HG03064 (cell line): ENCODE data around the gene AKAP12.

ENCODE experiments used
- ATAC-seq: cut with Tn5 transposase; IDR thresholded peaks from one replicate; pipeline ENCODE4 v1.9.1; 2021; ENCODE audit warnings: low read depth; ENCODE audit not compliant: unreplicated experiment

AKAP12 gene

DNA sequence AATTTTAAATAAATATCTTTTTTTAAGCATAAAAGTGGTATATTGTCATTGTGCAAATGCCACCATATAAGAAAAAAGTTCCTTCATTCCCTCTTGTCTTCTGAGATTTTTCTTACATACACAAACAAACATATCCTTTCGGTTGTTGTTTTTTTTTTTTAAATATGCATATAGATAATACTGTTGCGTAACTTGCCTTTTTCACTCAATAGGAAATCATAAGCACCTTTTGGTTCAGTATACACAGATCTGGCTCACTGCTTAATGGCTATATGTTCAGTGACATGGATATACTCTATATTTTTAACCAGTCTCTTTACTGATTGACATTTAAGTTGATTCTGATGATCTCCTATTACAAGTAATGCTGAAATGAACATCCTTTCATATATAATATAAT is 40.1 kb downstream of the AKAP12 start:
- no peak for ATAC-seq

DNA sequence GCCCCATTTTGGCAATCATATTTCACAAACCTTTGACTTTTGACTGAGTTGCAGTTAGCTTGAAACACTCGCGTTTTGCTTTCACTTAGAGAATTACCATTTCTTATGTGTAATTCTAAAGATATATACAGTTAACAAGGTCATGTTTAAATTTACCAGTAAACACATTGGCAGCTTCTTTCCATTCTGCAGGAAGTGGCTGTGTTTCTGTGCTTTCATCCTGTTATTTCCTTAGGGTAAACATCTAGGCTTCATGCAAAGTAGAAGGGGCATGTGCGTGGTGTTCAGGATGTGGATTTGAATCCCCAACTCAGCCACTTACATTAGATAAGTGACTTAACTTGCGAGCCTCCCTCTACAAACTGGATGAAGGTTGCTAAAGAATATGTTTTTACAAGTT is 41.1 kb downstream of the AKAP12 start:
- ATAC-seq: no peak

DNA sequence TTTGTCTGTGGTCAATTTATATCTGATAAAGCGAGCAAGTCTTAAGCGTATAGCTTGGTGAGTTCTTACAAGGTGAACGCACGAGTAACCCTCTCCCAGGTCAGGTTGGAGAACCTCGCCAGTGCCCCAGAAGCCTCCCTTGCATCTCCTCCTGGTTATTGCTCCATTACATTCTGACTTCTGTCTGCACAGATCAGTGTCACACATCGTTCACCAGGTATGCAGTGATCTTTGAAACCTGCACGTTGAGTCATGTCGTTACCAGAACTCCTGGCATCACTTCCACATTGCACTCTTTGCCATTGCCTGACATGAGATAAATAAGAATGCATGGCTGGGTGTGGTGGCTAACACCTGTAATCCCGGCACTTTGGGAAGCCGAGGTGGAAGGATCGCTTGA is 44.2 kb downstream of the AKAP12 start:
- ATAC-seq: no peak

GRCh38 chr6:151284548-151285017 is 44.8 kb downstream of the AKAP12 start:
- ATAC-seq: no peak

- ATAC-seq: no peak
Observed at GRCh38 chr6:151285122-151285521, 45.4 kb downstream of the AKAP12 start.

GRCh38 chr6:151286214-151286613 is 46.4 kb downstream of the AKAP12 start:
- no peak for ATAC-seq

DNA sequence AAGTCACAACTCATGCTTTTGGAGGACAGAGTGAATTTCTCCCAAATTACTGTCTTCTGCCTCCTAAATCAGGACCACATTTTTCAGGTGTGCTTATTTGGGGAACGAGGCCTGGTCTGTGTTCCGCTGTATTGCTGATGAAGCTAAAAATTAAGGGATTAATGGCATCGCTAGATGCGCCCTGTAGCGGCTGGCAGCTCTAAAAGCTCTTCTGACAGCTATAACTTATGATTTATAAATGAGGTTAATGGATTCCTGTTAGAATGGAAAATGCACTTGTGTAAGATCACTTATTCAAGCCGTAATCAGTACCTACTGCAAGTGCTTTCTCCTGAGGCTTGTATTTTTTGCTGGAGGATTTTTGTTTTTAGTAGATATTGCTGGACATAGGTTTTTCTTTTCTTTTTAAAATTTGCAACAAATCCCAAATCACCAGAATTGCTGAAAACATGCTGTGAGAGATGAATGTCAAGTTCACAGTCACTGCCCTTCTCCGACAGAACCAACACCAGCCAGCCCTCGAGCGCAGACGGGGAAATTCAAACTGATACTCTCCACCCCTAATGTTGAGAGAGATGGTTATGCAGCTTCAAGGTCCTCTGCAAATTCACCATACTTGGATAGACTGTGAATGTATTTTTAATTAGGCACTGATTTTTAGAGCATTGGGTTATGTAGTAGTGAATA is 49.1 kb downstream of the AKAP12 start:
- no peak for ATAC-seq

GRCh38 chr6:151289399-151290007 is 49.7 kb downstream of the AKAP12 start:
- no peak for ATAC-seq

DNA sequence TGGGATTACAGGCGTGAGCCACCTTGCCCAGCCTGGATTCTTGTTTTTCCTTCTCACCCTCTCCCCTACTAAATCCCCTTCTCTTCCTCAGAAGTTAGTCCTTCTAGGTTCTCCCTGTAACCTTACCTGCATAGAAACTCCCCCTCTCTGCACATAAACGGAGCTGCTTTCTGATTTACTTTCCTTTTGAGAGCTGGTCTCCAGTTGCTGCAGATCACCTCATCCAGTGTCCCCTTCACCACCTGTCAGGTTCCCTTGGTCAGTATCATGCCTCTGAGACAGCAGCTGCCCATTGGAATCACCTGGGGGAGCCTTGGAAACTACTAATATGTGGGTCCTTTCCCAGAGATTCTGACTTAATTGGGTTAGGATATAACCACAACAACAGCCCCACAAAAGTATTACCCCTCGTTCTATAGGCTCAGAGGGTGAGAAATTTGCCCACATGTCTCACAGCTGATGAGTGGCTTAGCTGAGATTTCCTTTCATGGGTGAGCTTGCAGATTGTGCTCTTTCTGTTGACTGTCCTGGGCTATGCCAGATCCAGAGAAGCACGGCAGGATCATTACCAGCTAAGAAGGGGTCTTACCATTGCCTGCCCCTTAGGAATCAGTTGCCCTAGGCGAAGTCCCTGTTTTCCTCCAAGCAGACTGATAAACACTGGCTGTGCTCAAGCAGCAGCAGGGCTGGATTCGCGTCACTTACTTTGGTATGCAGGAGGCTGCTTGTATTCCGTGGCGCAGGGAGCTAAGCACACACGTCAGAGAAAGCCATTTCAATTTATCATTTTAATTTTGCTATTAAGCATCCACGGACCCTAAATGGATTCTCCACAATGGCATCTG is 51.3 kb downstream of the AKAP12 start:
- no peak for ATAC-seq

DNA sequence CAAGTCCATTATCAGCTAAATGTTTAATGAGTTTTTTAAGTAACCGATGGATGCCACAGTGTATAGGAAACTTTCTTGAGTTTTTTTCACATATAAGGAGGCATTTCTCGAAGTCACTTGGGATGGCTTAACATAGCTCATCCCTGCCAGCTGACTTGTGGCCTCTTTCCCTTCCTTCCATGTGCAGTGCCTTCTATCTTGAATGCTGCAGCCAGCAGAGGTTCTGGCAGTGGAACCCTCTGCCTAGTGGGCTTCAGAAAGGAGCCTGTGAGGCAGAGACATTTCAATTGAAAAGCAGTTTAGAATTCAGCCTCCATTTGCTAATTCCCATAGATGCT is 51.9 kb downstream of the AKAP12 start:
- no peak for ATAC-seq

DNA sequence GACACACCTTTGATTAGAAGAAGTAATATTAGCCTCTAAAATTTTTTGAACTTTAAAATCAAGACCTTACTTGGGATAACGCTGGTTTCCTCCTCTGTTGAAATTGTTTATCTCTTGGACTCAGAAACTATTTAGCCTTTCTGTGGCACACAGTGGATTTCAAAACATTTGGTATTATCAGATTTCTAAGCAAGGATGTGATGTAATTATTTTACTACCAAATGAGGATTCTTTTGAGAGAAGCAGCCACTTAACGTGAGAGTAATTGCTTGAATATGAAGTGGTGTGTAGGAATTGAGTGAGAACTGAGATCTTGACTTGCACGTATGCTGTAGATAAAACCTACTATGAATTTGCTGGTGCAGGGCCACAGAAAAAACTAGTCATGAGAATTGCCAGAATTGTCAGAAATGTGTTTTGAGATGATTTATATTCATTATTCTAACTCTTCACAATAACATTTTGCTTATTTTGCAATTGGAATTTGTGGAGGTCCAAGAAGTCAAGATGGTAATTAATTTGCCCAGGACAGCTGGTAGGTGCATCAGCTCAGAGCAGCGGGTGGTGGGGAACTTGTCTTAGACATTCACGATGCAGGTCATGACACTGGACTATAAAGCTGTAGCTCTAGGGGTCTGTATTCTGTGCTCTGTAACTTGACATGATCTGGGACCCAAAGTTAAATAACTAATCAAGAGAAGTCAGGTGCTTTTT is 53.4 kb downstream of the AKAP12 start:
- ATAC-seq: no peak

DNA sequence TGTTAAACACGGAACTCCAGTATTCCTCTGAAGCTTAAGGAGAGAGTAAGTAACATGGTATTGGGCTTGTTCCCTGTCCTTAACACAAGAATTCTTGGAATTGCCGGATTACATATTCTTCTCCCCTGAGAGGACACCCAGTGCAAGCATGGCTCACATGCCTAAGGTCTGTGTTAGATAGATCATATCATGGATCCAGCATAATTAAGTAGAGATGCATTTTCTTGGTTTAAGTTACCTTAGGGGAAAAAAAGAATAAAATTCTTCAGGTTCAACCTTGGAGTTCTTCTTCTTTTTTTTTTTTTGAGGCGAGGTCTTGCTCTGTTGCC is 53.9 kb downstream of the AKAP12 start:
- ATAC-seq: no peak

- no peak for ATAC-seq
Observed at GRCh38 chr6:151294561-151295101, 54.9 kb downstream of the AKAP12 start.

DNA sequence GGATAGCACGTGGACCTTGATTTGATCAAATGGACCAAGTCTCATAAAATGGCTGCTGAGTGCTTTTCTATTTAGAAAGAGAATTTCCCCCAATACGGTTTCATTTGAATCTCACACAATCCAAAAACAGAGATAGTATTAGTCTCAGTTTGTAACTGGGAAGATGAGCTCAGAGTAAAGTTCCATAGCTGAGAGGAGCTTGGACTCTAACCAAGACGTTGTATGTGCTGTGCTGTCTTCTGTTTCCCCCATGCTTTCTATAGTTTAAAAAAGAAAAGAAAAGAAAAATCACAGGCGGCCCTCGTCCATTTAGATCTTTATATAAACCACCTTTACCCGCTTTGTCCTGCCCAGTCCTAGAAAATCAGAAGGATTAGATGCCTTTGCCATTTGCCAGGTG is 58.1 kb downstream of the AKAP12 start:
- ATAC-seq: no peak

DNA sequence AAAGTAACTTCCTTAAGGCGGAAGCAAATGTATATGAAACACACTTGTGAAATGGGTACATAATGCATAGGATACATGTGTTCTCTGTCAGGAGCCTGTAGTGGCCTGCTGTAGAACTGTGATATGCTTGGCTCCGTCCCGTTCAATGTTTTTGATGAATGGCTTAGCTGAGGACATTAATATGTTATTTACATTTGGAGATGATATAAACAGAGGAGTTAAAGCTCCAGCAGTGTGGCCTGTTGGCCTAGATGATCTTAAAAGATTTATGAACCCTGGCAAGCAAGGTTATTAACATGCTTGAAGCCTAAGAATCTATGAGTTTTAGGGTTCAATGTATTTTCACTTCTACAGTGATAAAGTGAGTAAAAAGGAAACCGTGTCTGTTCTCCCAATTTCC is 59.2 kb downstream of the AKAP12 start:
- ATAC-seq: no peak

- no peak for ATAC-seq
Observed at GRCh38 chr6:151300267-151300991, 60.7 kb downstream of the AKAP12 start.

GRCh38 chr6:151301547-151301946 is 61.8 kb downstream of the AKAP12 start:
- no peak for ATAC-seq

GRCh38 chr6:151303231-151303630 is 63.5 kb downstream of the AKAP12 start:
- ATAC-seq: no peak

DNA sequence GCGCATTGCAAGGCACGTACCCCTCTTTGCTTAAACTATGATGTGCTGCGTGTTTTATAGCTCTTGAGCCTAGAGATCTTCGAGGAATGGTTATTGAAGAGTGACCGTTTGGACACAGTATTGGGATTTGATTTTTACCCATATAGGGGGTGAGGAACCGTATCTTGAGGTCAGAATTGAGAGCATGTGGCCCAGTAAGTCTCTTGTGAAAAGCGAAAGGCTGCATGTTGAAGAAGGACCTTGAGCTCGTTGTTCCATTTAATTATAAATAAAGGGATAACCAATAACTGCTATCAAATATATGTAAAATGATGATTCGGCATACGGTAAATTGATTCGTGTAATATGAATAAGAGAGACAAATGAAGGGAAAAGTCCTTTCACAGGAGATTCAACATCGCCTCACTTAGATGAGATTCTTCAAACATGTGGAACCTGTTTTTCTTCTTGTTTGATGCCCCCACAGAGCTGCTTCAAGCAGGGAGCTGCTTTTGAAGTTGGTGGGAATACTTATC is 66.6 kb downstream of the AKAP12 start:
- no peak for ATAC-seq

- ATAC-seq: no peak
Observed at GRCh38 chr6:151307501-151307900, 67.7 kb downstream of the AKAP12 start.
